LNCaP clone FGC (cell line): ENCODE measurements around the gene CDCA3.
A peak's percentile ranks its signal among the peaks of the same experiment; 100 is the strongest.
"Not testable (repeated sequence)": the region's sequence is repeated elsewhere in the genome, so short reads cannot be mapped to it uniquely, and the experiment has no call there.

Experiments used
- DNase-seq: peaks from one replicate; pipeline ENCODE4 v3.0.0-alpha.2; 2011; ENCODE audit warnings: low read depth
- H3K4me3 ChIP-seq: 2 replicates; pipeline ENCODE4 v1.5.1; 2011; ENCODE audit warnings: mild to moderate bottlenecking, low read depth, low read length, control low read depth
- CTCF ChIP-seq: IDR thresholded peaks from 2 replicates; pipeline ENCODE4 v1.5.1; 2012; ENCODE audit warnings: mild to moderate bottlenecking; ENCODE audit not compliant: control insufficient read depth, insufficient read depth; ENCODE audit errors: extremely low read depth

Gene CDCA3

DNA sequence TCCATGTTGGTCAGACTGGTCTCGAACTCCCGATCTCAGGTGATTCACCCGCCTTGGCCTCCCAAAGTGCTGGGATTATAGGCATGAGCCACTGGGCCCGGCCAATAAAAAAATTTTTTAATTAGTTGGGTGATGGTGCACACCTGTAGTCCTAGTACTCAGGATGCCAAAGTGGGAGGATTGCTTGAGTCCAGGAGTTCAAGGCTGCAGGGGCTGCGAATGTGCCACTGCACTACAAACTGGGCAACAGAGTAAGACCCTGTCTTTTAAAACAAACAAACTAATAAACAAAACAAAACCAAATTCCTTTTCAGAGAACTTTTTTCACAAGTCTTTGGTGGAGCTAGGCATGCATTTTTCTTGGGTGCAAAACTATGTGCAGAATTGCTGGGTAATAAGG is 32.2 kb upstream of the CDCA3 start:
- DNase-seq: no peak
- no peak overlapping the region for H3K4me3 ChIP-seq
- no peak for TF ChIP-seq CTCF

- not testable (repeated sequence) for DNase-seq, H3K4me3 ChIP-seq
Measured at GRCh38 chr12:6879824-6880223, 28.7 kb upstream of the CDCA3 start.

- DNase-seq: not testable (repeated sequence)
- H3K4me3 ChIP-seq: peak overlapping the region; percentile 97
Measured at GRCh38 chr12:6874015-6874368, 22.9 kb upstream of the CDCA3 start.

DNA sequence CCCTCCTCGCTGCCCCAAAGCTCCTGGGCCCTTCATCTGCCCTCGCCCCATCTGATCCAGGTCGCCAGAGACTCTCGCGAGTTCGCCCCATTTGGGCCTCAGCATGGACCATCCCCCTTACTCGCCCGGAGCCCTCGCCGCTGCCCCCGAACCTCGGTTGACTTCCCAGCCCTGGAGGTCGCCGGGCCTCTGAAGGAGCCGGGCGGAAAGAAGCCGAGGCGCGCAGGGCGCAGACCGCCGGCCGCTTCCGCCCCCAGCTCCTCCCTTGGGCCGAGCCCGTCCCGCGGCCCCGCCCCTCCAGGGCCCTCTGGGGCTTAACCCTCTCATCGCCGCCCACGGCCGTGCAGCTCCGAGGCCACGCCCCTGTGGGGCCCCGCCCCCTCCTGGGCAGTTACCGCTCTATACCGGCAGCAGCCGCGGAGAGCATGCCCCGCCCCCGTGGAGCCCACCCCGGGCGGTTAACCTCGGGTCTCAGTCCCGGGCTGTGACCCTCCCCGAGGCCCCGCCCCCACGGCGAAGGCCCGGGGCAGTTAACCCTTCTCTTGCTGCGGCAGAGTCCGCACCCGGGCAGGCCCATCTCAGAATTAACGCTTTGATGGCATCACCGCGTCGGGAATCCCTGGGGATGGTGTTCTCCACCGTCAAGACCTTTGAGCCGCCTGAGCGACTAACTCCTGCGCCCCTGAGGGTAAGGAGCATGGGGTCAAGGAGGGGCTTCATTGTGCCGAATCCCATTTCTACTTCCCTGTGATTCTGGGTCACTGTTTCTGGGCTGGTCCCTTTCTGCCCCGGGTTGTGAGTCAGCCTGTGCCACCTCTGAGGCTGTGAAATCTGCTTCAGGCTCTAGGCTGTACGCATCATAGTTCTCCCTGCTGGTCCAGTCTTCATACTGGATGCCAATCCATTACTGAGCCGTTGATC is 22.3 kb upstream of the CDCA3 start, which contains the start of gene SPSB2:
TSS of gene SPSB2 (minus strand) at position 210 of the 921 bp plus-strand sequence. CDS start 402 bp downstream, outside the sequence.
- DNase-seq: peak; percentile 79
- peak within 1 kb of the TSS; percentile 97 for H3K4me3 ChIP-seq
- TF ChIP-seq CTCF: no peak

DNA sequence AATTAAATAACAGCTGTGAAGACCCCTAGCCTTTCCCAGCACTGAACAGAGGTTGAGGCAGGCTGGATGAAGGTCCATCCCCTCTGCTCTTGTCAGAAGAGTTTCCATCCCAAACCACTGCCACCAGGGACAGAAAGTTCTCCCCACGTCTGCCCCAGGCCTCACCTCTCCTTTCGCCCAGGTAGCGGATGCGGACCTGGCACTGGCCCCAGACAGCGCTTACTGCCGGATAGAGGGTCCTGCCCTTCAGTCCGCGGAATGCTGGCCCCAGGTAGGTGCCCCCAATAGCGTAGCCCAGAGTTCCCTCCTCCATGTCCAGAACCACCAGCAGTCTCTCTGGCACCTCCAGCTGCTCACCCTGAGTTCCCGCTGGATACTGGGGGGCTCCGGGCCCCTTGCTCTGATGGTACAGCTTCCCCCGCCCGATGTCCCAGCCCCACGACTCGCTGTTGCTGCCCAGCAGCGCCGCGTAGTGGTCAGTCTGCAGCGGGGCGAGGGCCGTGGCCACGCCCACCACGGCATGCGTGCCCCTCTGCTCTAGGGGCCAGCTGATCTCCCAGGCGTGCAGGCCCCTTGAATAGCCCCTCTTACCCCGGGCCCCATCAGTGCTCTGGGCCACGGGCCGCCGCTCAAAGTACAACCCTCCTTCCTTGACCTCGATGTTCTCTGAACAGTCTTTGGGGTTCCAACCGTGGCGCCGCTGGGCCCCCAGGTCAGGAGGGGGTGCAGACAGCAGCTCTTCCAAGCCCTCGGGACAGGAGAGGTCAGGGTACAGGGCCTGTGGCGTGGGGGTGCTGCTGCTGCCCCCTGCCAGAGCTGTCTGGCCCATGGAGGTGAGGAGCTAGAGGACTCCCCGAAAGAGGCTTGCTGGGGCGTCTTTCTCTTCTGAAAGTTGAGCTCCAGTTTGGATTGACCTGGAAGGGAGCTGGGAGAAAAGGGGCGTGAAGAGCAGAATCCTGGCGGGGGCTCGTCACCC is 21.3 kb upstream of the CDCA3 start:
- DNase-seq: no peak
- TF ChIP-seq CTCF: peak; percentile 99
- peak overlapping the region; percentile 97 for H3K4me3 ChIP-seq

DNA sequence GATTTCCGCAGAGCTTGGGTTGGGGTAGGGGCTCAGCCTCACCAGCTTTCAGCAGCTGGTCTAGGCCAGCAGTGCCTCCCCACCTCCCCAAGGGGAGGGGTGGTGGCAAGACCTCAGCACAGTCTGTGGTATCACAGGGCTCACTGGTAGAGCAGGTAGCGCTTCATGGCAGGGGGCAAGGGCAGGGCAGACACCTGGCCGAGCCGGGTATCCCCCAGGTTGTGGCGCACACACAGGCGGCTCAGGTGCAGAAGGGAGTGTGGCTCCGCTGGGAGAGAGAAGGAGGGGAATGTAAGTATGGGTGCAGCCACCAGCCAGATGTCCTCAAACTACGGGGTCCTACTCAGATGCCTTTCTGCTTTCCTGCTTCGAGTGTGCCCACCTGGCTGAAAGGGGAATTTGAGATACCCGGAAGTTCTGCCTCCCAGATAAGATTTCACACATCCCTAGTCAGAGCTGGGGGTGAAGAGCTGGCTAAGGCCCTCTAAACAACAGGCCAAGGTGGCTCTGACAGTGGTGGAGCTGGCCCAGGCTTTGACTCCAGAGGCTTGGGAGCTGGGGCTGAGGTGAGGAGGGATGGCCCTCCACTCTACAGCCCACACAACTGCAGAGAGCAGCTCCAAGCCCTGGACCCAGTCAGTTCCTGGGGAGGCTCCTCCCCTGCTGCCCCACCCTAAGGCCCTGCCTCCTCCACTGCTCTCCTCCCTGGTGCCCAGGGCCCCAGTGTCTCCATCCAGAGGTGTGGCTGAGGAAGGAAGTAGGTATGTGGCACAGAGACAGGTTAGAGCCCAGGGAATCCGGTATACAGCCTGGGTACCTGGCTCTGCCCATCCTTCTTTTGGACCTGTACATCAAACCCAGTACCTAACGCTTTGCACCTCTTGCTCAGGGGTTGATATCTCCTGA is 20.2 kb upstream of the CDCA3 start:
- TF ChIP-seq CTCF: no peak
- peak overlapping the region; percentile 97 for H3K4me3 ChIP-seq

DNA sequence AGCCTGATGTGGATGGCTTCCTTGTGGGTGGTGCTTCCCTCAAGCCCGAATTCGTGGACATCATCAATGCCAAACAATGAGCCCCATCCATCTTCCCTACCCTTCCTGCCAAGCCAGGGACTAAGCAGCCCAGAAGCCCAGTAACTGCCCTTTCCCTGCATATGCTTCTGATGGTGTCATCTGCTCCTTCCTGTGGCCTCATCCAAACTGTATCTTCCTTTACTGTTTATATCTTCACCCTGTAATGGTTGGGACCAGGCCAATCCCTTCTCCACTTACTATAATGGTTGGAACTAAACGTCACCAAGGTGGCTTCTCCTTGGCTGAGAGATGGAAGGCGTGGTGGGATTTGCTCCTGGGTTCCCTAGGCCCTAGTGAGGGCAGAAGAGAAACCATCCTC is 19.2 kb upstream of the CDCA3 start:
- not testable (repeated sequence) for DNase-seq, H3K4me3 ChIP-seq

More for the DNA sequence above, 20.2 kb upstream of the CDCA3 start:
- DNase-seq: no peak
